Astrocyte (in vitro differentiated cells and primary cell): ENCODE results near the gene BTBD16. TPM values are rescaled to one million over a fixed set of nuclear protein-coding genes. Genes with fewer than 3 reads are reported as not detected.
A peak's percentile ranks its signal among the peaks of the same experiment; 100 is the strongest.

Source experiments
- DNase-seq: peaks from one replicate; pipeline ENCODE4 v3.0.0-alpha.2; 2010; ENCODE audit warnings: low read depth
- FAIRE-seq: peaks from 2 replicates; lab custom pipeline; 2011; peaks lifted over from hg19 to GRCh38; lab: Jason Lieb, UNC
- H2AFZ ChIP-seq: 2 replicates; pipeline ENCODE4 v1.6.0; 2012; ENCODE audit warnings: low read depth, low read length, inconsistent platforms
- H3K27ac ChIP-seq: 2 replicates; pipeline ENCODE4 v1.5.1; 2011; ENCODE audit warnings: low read depth, low read length, inconsistent platforms
- H3K27me3 ChIP-seq: 2 replicates; pipeline ENCODE4 v1.6.0; 2011; ENCODE audit warnings: low read length, inconsistent platforms; ENCODE audit not compliant: insufficient read depth
- H3K36me3 ChIP-seq: 2 replicates; pipeline ENCODE4 v1.5.1; 2011; ENCODE audit warnings: low read length, inconsistent platforms; ENCODE audit not compliant: insufficient read depth
- H3K4me1 ChIP-seq: 2 replicates; pipeline ENCODE4 v1.5.1; 2011; ENCODE audit warnings: low read length, inconsistent platforms; ENCODE audit not compliant: insufficient read depth
- H3K4me2 ChIP-seq: 2 replicates; pipeline ENCODE4 v1.6.0; 2012; ENCODE audit warnings: low read length, inconsistent platforms
- H3K4me3 ChIP-seq: 2 replicates; pipeline ENCODE4 v1.5.1; 2011; ENCODE audit warnings: low read depth, mild to moderate bottlenecking, low read length, inconsistent platforms; ENCODE audit not compliant: insufficient read depth
- H3K79me2 ChIP-seq: 2 replicates; pipeline ENCODE4 v1.6.0; 2012; ENCODE audit warnings: mild to moderate bottlenecking, low read length, inconsistent platforms; ENCODE audit not compliant: insufficient read depth
- H3K9ac ChIP-seq: 2 replicates; pipeline ENCODE4 v1.6.0; 2012; ENCODE audit warnings: mild to moderate bottlenecking, low read length, inconsistent platforms
- H3K9me3 ChIP-seq: 2 replicates; pipeline ENCODE4 v1.5.1; 2012; ENCODE audit warnings: low read depth, mild to moderate bottlenecking, low read length, inconsistent platforms; ENCODE audit not compliant: insufficient read depth
- H4K20me1 ChIP-seq: 2 replicates; pipeline ENCODE4 v1.6.0; 2012; ENCODE audit warnings: low read length, inconsistent platforms; ENCODE audit not compliant: insufficient read depth
- H3K27ac Mint-ChIP-seq: one replicate; pipeline ENCODE4 v1.8.0; 2021; ENCODE audit warnings: mild to moderate bottlenecking, mixed read lengths; ENCODE audit not compliant: unreplicated experiment
- H3K27me3 Mint-ChIP-seq: one replicate; pipeline ENCODE4 v1.8.0; 2021; ENCODE audit warnings: low read depth, mixed read lengths; ENCODE audit not compliant: unreplicated experiment
- H3K36me3 Mint-ChIP-seq: one replicate; pipeline ENCODE4 v1.8.0; 2021; ENCODE audit warnings: low read depth, mixed read lengths; ENCODE audit not compliant: unreplicated experiment
- H3K4me1 Mint-ChIP-seq: one replicate; pipeline ENCODE4 v1.8.0; 2021; ENCODE audit warnings: low read depth, mixed read lengths; ENCODE audit not compliant: unreplicated experiment
- H3K4me3 Mint-ChIP-seq: one replicate; pipeline ENCODE4 v1.8.0; 2021; ENCODE audit warnings: mild to moderate bottlenecking, moderate library complexity, mixed read lengths; ENCODE audit not compliant: unreplicated experiment
- H3K9me3 Mint-ChIP-seq: one replicate; pipeline ENCODE4 v1.8.0; 2021; ENCODE audit warnings: mild to moderate bottlenecking, mixed read lengths; ENCODE audit not compliant: unreplicated experiment
- EZH2 ChIP-seq: IDR thresholded peaks from 2 replicates; pipeline ENCODE4 v1.6.1; 2012; ENCODE audit warnings: mild to moderate bottlenecking, low read length, inconsistent platforms; ENCODE audit not compliant: insufficient read depth
- total RNA-seq: library from RNA; stranded (reverse); gene quantifications from 2 replicates; pipeline ENCODE4 v1.2.1, GENCODE V29; 2021
- TF ChIP-seq, protein P1 (sequence below): IDR thresholded peaks from 2 replicates; pipeline ENCODE4 v1.5.1; 2011; ENCODE audit warnings: low read depth, mild to moderate bottlenecking, inconsistent platforms, low read length, moderate library complexity; ENCODE audit not compliant: insufficient read depth

Gene BTBD16
- total RNA-seq, 1 donor from 2014 or later = not detected

DNA sequence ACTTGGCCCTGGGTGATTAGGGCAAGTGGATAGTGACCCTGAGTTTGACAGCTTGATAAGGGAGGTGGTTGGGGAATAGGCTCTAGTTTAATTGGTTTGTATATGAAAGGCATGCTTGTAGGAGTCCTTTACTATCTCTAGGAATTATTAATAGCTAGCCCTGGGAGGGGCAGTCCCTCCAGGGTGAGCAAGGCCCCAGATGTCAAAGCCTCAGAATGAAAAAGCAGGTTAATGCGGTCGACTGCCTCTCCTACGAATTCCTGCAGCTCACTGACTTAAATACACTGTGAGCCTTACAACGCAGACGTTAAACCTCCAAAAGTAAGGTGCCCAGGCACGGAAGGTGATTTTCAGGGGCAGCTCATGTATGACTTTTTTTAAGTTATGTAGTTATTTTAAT is 5.2 kb upstream of the BTBD16 start:
- Mint-ChIP-seq H3K27ac (no peak overlapping the region), H3K4me1 (peaks cover 22% of the 10 kb centered on the region), H3K36me3 (peaks cover 4% of the 10 kb centered on the region), H3K4me3 (no peak overlapping the region), H3K27me3 (no peaks in the 10 kb centered on the region), H3K9me3 (peaks cover 7% of the 10 kb centered on the region)
- H3K9ac ChIP-seq = no peak overlapping the region
- DNase-seq (no peak), FAIRE-seq (no peak)
- no peak overlapping the region for H3K27ac ChIP-seq
- H3K4me2 ChIP-seq = no peak overlapping the region
- no peaks in the 10 kb centered on the region for H3K9me3 ChIP-seq
- H3K27me3 ChIP-seq = no peaks in the 10 kb centered on the region
- peaks cover 3% of the 10 kb centered on the region for H4K20me1 ChIP-seq
- H3K4me1 ChIP-seq = peaks cover 9% of the 10 kb centered on the region
- H3K79me2 ChIP-seq = no peaks in the 10 kb centered on the region
- H2AFZ ChIP-seq = no peak overlapping the region
- TF ChIP-seq EZH2 = no peak
- TF ChIP-seq, protein P1, sequence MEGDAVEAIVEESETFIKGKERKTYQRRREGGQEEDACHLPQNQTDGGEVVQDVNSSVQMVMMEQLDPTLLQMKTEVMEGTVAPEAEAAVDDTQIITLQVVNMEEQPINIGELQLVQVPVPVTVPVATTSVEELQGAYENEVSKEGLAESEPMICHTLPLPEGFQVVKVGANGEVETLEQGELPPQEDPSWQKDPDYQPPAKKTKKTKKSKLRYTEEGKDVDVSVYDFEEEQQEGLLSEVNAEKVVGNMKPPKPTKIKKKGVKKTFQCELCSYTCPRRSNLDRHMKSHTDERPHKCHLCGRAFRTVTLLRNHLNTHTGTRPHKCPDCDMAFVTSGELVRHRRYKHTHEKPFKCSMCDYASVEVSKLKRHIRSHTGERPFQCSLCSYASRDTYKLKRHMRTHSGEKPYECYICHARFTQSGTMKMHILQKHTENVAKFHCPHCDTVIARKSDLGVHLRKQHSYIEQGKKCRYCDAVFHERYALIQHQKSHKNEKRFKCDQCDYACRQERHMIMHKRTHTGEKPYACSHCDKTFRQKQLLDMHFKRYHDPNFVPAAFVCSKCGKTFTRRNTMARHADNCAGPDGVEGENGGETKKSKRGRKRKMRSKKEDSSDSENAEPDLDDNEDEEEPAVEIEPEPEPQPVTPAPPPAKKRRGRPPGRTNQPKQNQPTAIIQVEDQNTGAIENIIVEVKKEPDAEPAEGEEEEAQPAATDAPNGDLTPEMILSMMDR = no peak
- no peak overlapping the region for H3K4me3 ChIP-seq
- H3K36me3 ChIP-seq = peaks cover 5% of the 10 kb centered on the region

DNA sequence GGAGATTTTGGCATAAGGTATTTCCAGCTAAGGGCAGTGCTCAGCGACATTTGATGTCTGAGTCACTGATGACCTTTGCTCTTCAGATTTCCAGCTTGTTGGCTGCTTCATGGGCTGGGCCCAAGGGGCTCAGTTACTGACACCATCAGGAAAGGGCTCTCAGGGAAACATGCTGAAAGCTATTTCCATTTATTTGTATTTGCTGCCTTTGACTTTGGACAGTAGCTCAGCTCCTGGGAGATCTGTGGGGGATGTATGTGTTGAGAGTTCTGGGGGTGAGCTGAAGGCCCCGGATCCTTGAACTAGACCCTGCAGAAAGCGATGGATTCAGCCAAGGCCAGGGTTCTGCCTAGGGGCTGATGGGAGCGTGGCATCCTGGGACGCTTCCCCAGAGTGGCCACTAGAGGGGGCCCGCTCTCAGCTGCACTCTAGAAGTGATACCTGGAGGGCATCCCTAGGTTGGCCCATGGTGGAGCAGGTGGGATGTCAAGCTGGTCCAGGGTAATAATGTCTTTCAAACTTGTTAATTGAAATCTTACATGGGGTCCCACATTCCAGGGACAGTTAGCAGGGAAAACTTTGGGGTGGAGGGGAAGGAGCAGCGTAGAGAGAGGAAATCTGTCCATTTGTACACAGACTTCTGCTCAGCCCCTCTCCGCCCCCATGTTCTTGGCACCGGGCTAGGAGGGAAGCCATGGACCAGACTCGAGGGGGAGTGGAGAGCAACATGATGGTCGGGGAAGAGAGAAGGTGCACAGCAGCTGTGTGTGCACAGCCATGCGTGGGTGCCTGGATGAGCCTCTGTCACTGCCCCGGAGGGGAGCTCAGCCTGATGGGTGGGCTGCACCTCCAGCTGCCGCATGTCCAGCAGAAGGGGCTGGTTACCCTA is 3.0 kb upstream of the BTBD16 start:
- Histone ChIP-seq H3K27me3 (no peaks in the 10 kb centered on the region), H3K27ac (no peak overlapping the region), H3K36me3 (peaks cover 5% of the 10 kb centered on the region), H3K9ac (no peak overlapping the region), H3K4me1 (peaks cover 9% of the 10 kb centered on the region), H3K79me2 (no peaks in the 10 kb centered on the region), H3K4me3 (no peak overlapping the region), H3K9me3 (no peaks in the 10 kb centered on the region), H3K4me2 (no peak overlapping the region), H4K20me1 (peaks cover 3% of the 10 kb centered on the region), H2AFZ (no peak overlapping the region)
- peaks cover 2% of the 10 kb centered on the region for H3K36me3 Mint-ChIP-seq
- FAIRE-seq (no peak), DNase-seq (no peak)
- peaks cover 2% of the 10 kb centered on the region for H3K27me3 Mint-ChIP-seq
- no peak overlapping the region for H3K4me3 Mint-ChIP-seq
- TF ChIP-seq EZH2 = no peak
- TF ChIP-seq, protein P1 = peak; percentile 88
- H3K4me1 Mint-ChIP-seq = peaks cover 21% of the 10 kb centered on the region
- no peak overlapping the region for H3K27ac Mint-ChIP-seq
- H3K9me3 Mint-ChIP-seq = peaks cover 1% of the 10 kb centered on the region
